GM18511 (cell line): ENCODE measurements around the gene MEI4.
"Not testable (repeated sequence)": the region's sequence is repeated elsewhere in the genome, so short reads cannot be mapped to it uniquely, and the experiment has no call there.

ENCODE experiments used
- ATAC-seq: cut with Tn5 transposase; IDR thresholded peaks from one replicate; pipeline ENCODE4 v1.9.1; 2021; ENCODE audit warnings: mild to moderate bottlenecking, moderate library complexity; ENCODE audit not compliant: unreplicated experiment

Gene MEI4

DNA sequence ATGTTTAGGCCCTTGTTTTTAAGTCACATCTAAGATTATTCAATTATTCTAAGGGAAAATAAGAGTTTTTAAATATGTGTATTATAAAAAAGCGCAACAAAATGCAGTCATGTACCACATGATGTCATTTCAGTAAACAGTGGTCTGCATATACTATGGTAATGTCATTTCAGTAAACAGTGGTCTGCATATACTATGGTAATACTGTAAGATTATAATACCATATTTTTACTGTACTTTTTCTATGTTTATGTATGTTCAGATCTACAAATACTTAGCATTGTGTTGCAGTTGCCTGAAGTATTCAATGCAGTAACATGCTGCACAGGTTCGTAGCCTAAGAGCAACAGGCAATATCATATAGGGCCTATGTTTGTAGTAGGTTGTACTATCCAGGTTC, 21.4 kb downstream of the MEI4 start:
- no peak for ATAC-seq

DNA sequence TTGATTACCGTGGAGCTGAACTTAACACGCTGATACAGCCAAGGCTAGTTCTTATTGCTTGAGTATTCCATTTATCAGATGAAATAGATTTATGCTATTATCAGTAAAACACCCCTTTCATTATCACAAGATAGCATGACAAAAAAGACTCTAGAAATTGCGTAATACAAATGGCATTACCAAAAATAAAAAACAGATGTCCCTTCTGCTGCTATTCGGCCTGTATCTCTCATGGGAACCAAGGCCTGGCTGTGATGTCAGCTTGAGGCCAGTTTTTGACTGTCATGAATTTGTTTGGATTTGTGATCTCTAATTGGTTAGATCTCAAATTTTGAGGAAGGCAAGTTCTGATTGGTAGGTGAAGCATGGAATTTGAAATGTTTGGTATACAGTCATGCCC, 25.2 kb downstream of the MEI4 start:
- no peak for ATAC-seq

DNA sequence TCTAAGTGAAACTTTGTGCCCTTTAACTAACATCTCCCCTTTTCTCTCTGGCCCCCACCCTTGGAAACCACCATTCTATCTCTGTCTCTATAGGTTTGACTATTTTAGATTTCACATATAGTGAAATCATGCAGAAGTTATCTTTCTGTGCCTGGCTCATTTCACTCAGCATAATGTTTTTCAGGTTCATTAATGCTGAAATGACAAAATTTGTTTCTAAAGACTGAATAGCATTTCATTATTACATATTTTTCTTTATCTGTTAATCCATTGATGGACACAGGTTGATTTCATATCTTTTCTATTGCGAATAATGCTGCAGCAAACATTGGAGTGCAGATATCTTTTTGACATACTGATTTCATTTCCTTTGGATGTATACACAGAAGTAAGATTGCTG, 30.7 kb downstream of the MEI4 start:
- no peak for ATAC-seq

DNA sequence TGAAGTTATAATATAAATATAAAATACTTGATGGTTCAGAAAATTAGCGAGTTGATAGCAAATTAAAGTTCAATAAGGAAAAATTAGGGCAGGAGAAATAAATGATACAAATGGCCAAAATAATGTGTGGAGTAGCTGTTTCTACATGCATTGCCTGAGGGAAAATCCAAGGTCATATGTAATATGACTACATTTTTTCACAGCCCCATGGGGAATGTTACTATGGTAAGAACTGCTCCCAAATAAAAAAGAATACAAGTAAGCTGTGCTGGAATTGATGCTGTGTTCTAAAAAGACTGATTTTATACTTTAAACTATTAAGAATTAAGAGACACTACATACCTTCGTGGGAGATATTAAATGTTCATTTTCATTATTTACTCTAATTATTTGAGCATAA, 34.1 kb downstream of the MEI4 start:
- ATAC-seq, result no peak

DNA sequence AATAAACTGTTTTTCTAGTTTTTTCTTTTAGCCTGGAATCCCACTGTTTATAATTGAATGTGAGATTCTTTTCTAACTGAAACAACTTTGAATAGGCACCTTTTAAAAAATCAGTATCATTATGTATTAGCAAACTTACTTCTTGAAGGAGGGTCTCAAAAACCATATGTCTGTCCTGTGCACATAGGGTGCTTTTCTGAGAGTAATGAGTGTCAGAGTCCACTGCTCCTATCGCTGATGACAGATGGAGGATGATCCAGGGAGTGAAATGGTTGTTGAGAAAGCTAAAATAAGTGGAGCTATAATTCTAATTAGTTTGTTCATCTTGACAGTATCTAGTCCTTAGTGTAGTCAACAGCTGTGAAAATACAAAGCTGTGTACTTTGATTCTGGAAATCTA, 35.8 kb downstream of the MEI4 start:
- ATAC-seq, result no peak

DNA sequence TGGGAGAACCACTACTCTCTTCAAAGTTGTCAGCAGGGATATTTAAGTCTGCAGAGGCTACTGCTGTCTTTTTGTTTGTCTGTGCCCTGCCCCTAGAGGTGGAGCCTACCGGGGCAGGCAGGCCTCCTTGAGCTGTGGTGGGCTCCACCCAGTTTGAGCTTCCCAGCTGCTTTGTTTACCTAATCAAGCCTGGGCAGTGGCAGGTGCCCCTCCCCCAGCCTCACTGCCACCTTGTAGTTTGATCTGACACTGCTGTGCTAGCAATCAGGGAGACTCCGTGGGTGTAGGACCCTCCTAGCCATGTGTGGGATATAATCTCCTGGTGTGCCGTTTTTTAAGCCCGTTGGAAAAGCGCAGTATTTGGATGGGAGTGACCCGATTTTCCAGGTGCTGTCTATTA, 47.3 kb downstream of the MEI4 start:
- ATAC-seq, result not testable (repeated sequence)

DNA sequence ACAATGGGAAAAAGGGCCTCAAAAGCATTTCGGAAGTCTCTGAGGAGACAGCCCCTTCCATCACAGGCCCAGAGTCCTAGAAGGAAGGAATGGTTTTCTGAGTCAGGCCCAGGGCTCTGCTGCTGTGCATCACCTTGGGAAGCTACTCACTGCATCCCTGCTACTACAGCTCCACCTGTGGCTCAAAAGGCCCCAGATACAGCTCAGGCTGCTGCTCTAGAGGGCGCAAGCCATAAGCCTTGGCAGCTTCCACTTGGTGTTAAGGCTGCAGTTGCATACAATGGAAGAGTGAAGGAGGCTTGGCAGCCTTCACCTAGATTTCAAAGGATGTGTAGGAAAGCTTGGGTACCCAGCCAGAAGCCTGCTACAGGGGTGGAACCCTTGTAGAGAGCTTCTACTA, 54.8 kb downstream of the MEI4 start:
- ATAC-seq, result no peak

DNA sequence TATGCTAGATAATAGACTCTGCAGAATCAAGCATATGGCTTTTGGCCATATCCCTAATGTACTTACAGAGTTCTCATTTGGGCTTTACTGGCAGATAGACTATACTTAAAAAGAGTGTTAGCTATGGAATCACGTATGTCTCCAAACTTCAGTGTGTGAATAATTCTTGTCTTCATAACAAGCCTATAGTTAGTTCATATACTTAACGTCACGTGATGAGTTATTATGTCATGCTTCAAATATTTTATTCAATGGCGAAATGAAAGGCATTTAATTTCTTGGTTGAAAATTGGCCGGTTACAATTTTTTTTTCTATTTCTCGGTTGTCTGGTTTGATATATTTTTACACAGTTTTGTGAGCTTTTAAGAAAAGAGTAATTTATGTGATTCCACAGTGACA, 62.7 kb downstream of the MEI4 start:
- no peak for ATAC-seq

DNA sequence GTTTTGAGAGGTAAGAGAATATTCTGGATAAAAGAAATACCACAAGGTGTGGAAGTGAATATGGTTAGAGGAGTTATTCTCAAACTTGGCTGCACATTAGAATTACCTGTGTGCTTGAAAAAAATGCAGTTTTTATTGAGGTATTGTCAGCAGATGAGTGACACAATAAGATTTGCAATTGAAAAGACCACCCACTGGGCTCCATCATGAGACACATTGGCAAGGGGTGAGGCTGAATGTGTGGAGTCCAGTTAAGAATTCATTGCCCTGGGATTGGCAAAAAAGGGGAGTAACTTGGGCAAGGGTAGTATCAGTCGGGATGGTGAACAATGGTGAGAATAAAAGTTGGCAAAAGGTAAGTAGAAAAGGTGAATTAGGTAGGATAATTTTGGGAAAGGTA, 63.5 kb downstream of the MEI4 start:
- no peak for ATAC-seq

DNA sequence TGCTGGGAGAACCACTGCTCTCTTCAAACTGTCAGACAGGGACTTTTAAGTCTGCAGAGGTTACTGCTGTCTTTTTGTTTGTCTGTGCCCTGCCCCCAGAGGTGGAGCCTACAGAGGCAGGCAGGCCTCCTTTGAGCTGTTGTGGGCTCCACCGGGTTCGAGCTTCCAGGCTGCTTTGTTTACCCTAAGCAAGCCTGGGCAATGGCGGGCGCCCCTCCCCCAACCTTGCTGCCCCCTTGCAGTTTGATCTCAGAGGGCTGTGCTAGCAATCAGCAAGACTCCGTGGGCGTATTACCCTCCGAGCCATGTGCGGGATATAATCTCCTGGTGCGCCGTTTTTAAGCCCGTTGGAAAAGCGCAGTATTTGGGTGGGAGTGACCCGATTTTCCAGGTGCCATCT, 83.2 kb downstream of the MEI4 start:
- not testable (repeated sequence) for ATAC-seq

DNA sequence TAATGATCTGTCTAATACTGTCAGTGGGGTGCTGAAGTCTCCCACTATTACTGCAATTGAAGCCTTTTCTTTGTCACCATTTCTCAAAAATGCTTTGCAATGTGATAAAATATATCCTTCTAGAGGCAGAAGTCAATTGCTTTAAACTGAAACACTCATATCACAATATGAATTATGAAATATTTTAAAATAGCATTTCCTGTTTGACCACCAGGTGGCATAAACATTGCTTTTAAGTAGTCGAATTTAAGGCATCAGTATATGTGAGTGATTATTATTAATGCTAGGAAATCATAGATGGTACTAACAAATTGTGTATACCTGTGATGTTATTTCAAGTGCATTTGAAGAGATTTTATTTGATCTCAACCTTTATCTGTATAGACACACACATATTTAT, 87.5 kb downstream of the MEI4 start:
- ATAC-seq, result no peak

DNA sequence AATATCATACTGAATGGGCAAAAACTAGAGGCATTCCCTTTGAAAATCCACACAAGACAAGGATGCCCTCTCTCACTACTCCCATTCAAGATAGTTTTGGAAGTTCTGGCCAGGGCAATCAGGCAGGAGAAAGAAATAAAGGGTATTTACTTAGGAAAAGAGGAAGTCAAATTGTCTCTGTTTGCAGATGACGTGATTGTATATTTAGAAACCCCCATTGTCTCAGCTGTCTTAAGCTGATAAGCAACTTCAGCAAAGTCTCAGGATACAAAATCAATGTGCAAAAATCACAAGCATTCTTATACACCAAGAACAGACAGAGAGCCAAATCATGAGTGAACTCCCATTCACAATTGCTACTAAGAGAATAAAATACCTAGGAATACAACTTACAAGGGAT, 99.3 kb downstream of the MEI4 start:
- ATAC-seq, result not testable (repeated sequence)

DNA sequence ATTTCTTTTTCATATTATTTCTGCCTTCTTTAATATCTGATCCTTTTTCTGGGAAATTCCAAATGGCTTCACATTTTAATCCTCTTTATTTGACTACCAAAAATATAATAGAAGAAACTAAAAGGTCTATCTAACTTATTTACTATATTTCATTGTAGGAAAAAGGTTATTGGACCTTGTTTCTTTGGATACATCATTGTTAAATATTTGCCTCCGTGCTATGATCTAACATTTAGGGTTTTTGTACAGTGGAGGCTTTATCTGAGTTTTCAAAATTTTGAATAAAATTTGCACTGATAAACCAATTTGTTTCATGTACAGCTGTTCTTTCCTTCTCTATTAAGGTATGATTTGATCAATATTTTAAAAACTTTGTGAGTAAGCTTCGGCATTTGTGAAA, 109.5 kb downstream of the MEI4 start:
- no peak for ATAC-seq

DNA sequence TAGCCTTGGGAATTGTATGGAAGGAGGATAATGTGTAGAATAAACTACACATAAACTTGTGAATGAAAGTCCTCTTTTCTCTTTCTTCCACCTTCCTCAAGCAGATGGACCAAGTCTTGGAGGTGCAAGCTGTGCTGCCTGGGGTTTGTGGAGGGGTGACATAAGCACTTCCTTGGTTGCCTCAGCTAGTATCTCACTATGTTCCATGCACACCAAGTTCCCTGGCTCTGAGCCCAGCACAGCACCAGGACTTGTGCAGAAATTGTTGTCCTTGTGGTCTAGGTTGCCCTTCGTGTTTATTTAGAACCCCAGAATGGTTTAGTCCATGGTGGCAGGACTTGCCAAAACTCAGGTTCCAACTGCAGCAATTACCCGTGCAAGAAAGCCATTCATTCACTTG, 110.3 kb downstream of the MEI4 start:
- ATAC-seq, result no peak

DNA sequence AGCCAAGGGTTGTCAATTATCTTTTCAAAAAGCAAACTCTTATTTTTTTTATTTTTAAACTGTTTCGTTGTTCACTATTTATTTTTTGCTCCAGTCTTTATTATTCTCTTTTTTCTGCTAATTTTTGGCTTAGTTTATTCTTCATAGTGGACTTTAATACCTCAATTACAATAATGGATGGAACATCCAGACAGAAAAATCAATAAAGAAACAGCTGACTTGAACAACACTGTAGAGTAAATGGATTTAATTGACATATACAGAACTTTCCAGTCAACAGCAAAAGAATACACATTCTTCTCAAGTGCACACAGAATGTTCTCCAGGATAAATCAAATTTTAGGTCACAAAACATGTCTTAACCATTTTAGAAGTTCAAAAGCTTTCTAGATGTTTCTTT, 111.5 kb downstream of the MEI4 start:
- ATAC-seq, result no peak

DNA sequence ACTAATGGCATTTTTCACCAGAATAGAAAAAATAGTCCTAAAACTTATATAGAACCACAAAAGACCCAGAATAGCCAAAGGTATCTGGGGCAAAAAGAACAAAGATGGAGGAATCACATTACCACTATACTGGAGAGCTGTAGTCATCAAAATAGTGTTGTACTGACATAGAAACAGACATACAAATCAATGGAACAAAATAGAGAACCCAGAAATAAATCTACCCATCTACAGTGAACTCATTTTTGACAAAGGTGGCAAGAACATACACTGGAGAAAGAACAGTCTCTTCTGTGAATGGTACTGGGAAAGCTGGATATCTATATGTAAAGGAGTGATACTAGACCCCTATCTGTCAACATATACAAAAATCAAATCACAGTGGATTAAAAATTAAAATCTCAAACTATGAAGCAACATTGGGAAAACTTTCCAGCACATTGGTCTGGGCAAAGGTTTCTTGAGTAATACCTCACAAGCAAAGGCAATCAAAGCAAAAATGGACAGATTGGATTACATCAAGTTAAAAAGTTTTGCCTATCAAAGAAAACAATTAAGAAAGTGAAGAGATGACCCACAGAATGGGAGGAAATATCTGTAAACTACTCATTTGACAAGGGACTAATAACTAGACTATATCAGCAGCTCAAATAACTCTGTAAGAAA, 120.5 kb downstream of the MEI4 start:
- ATAC-seq, result no peak

DNA sequence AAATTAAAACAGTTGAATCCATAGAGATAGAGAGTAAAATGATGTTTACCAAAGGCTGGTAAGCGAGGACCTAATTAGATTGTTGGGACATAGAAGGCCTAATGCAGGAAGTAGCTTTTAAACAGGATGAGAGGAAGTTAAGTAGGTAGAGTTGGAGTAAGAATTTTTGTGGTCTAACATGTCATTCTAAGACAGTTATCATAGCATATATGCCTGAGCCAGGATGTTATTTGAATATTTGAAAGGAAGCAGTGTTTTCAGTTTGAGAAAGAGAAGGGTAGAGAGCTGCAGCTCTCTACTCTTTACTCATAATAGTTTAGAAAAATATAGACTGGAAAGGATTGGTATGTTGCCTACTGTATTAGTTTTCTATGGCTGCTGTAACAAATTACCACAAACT, 121.6 kb downstream of the MEI4 start:
- no peak for ATAC-seq

DNA sequence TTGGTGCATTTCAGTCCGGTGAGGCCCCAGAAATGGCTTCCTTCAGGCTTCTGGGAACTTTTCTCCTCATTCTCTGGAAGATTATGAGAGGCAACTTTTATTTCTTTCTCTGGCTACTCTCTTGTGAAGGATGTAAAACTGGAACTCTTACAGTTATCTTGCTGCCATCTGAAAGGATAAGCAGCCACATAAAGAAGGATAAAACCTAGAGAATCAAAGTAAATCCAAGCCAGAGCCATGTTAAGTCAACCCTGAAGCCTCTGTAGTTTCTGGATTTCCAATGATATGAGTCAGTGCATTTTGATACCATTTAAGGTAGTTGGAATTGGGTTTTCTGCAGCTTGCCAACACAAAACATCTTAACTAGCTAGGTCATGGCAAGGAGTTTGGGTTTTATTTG, 123.6 kb downstream of the MEI4 start:
- ATAC-seq, result no peak

DNA sequence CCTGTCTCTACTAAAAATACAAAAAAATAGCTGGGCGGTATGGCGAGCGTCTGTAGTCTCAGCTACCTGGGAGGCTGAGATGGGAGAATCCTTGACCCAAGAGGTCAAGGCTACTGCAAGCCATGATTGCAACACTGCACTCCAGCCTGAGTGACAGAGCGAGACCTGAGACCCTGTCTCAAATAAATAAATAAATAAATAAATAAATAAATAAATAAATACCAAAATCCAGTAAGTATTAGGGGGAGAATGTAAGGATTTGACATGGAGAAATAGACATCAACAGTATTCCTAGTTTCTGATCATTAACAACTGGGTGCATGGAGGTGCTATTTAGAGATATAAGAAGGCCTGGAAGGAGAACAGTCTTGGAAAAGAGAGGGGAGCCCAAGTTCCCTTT, 125.7 kb downstream of the MEI4 start:
- ATAC-seq, result no peak

DNA sequence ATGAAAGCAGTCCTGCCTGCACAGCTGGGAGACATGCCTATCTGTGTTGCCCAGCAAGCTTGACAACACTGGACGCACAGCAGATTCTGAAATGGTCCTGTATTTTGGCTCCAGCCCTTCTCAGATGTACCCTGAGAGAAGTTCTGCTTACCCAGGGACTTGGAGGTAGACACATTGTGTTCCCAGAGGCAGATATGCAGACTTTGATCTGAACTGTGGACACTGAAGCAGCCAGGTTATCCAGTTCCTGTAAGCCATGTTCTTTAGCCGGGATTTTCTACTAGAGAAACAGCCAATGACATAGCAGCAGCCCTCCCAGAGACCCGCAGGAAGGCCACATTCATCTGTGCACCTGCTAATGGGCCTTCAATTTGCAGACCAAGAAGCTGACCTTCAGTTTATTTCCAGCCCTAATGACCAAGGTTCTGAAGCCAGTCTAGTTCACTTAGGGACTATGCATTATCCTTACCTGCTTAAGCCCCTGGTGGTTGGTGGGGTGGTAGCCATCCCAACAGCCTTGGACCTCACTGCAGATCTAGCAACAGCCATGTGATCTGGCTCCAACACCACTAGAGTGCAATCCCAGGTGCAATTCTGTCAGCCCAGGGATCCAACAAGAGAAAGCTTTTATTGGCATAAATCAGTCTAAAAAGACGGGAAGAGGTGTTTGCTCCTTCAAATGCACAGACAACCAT, 134.2 kb downstream of the MEI4 start:
- ATAC-seq, result no peak

DNA sequence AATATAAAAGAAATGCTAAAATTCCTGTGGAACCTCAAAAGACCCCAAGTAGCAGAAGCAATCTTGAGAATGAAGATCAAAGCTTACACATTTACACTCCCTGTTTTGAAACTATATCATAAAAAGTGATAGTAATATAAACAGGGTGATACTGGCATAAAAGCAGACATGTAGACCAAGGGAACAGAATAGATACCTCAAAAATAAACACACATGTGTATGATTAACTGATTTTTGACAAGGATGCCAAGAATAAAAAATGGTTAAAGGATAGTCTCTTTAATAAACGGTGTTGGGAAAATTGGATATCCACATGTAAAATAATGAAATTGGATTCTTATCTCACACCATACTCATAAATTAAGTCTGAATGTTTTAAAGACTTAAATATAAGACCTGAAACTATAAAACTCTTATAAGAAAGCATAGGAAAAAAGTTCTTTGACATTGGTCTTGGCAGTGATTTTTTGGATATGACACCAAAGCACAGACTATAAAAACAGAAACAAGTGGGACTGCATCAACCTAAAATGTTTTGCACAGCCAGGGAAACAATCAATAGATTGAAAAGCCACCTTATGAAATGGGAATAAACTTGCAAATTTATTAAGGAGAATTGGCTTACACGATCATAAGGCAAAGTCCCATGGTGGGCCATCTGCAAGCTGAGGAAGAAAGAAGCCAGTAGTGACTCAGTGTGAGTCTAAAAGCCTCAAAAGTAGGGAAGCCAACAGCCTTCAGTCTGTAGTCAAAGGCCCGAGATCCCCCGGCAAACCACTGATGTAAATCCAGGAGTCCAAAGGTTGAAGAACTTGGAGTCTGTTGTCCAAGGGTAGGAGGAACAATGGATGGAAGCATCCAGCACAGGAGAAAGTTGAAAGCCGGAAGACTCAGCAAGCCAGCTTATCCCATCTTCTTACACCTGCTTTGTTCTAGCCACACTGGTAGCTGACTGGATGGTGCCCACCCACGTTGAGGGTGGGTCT, 144.3 kb downstream of the MEI4 start:
- ATAC-seq, result no peak

DNA sequence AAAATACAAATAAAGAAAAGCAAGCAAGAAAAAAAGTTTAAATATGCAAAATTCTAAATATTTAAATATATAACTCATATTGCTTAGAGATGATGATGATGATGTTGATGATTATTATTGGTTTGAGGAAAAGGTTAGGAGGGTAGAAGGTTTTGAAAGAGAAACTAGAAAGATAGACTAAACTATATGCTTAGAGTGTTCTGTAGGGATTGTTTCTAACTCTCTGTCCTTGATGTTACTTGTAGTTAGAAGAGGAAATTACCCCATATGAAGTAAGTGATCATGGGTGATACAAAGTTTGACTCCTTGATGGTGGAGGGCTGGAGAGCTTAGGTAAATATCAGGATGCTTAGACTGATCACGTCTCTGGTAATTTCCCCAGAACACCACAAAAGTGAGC, 159.5 kb downstream of the MEI4 start:
- no peak for ATAC-seq
